K562 (cell line): ENCODE data around the gene LGALS8. TPM values are rescaled to one million over a fixed set of nuclear protein-coding genes. Genes with fewer than 3 reads are reported as not detected.

Source experiments
- DMBX1 ChIP-seq: fragments of 250-450 bp; sonication (Bioruptor Pico); IDR thresholded peaks from 2 replicates; pipeline ENCODE4 v1.8.0; 2022; ENCODE audit warnings: inconsistent platforms, mild to moderate bottlenecking, moderate library complexity, borderline replicate concordance
- E2F4 ChIP-seq: sonication (generic); formaldehyde crosslinking; IDR thresholded peaks from 2 replicates; pipeline ENCODE4 v1.8.0; 2022; ENCODE audit warnings: mild to moderate bottlenecking, low read depth, missing genetic modification reagents
- RBM22 ChIP-seq: fragments of 200-400 bp; formaldehyde crosslinking; IDR thresholded peaks from 2 replicates; pipeline ENCODE4 v1.6.1; 2018; ENCODE audit warnings: low read length, low read depth; ENCODE audit not compliant: poor library complexity, severe bottlenecking
- REST ChIP-seq, 2 experiments: fragments of 450-650 bp; formaldehyde crosslinking in 1 of 2; IDR thresholded peaks; 2 replicates each; pipeline versions ENCODE4 v1.4.0 to v1.6.1; 2014 to 2020; ENCODE audit warnings: mild to moderate bottlenecking in 2 of 2, borderline replicate concordance in 1 of 2, low read depth in 1 of 2
- SREBF2 ChIP-seq: sonication (generic); formaldehyde crosslinking; IDR thresholded peaks from 2 replicates; pipeline ENCODE4 v1.4.0; 2020; ENCODE audit warnings: mild to moderate bottlenecking, missing genetic modification reagents
- ZBTB40 ChIP-seq, 2 experiments: fragments of 450-650 bp in 1 of 2; sonication (generic) in 1 of 2; formaldehyde crosslinking in 1 of 2; IDR thresholded peaks; 2 replicates each; pipeline versions ENCODE4 v1.7.1 to v1.9.0; 2016 to 2022; ENCODE audit warnings: inconsistent platforms in 1 of 2, mild to moderate bottlenecking in 1 of 2, missing genetic modification reagents in 1 of 2
- polyA plus RNA-seq, 8 experiments: library from polyadenylated mRNA; depleted of rRNA in 4 of 8; stranded (reverse) in 5 of 8; unstranded in 3 of 8; fragments of >200 nt; fragmentation: Nextera tagmentation in 2 of 8; fragmentation: Illumina TruSeq in 1 of 8; extraction: Ambion mirVana in 2 of 8; extraction: Trizol in 1 of 8; gene quantifications; 2 replicates each; pipeline versions ENCODE4 v1.2.1 to v1.2.3, GENCODE V29; 2011 to 2014; ENCODE audit warnings: inconsistent platforms in 1 of 8, missing spikeins in 1 of 8
- total RNA-seq, 7 experiments: library from RNA; depleted of rRNA in 6 of 7; stranded (reverse); fragments of >200 nt in 6 of 7; fragmentation: Illumina TruSeq in 2 of 7; extraction: Trizol in 2 of 7; gene quantifications; 2 replicates each; pipeline versions ENCODE4 v1.2.1 to v1.2.3, GENCODE V29; 2011 to 2021; ENCODE audit warnings: low replicate concordance in 1 of 7

The LGALS8 gene
- total and polyA plus RNA-seq, 9 of the 15 experiments (the other 6 are each of a cell fraction or from before 2014, with no cell fraction given): 57.4 to 87.7 (median 70.3) TPM

- peak; percentile 52; the same call in 1 of the 2 replicates for TF ChIP-seq E2F4
- no peak for TF ChIP-seq REST (IDR thresholded peaks at IDR 0.05; ENCODE audit: borderline replicate concordance)
- TF ChIP-seq REST (CRISPR knock-in tag; IDR thresholded peaks at IDR 0.05; ENCODE audit: low read depth): peak; percentile 58; the same call in 1 of the 2 replicates
- TF ChIP-seq DMBX1 (CRISPR knock-in tag): 0 out of 2 replicates have a peak, but pooled peaks have one; percentile 10
- no peak for TF ChIP-seq RBM22
- TF ChIP-seq ZBTB40 (IDR thresholded peaks at IDR 0.05): peak; percentile 76
- TF ChIP-seq ZBTB40 (CRISPR knock-in tag; IDR thresholded peaks at IDR 0.05): no peak
- TF ChIP-seq SREBF2: no peak
These were observed 662 bp upstream of the LGALS8 start (continued) for GRCh38 chr1:236522937-236523703.
